Skin of body (tissue), 2 donors: ENCODE measurements around the gene GBA3. TPM values are rescaled to one million over a fixed set of nuclear protein-coding genes. Genes with fewer than 3 reads are reported as not detected.

Source experiments
- DNase-seq: peaks from one replicate; lab custom pipeline; 2025; lab: John Stamatoyannopoulos, UW
- total RNA-seq: library from RNA; depleted of rRNA; stranded (reverse); fragments of >200 nt; gene quantifications from one replicate; pipeline ENCODE4 v1.2.3, GENCODE V29; 2014

GBA3 gene
- total RNA-seq, 1 donor from 2014 or later: 0.30 TPM

DNA sequence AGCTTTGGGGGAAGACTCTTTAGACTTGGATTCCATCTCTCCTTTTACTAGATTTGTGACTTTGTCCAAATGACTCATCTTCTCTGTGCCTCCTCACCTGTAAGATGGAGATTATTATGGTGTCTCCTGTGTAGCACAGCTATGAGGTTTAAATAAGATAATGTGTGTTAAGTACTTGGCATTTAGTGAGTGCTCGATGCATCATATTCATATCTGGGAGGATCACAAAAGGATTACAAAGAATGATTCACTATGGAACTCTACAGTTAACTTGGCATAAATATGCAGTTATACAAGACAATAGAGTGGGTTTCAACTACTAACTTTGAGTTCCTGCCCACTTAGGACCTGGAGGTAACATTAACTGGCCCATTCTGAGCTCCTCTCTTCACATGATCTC, 2.3 kb downstream of the GBA3 start:
- DNase-seq: no peak

DNA sequence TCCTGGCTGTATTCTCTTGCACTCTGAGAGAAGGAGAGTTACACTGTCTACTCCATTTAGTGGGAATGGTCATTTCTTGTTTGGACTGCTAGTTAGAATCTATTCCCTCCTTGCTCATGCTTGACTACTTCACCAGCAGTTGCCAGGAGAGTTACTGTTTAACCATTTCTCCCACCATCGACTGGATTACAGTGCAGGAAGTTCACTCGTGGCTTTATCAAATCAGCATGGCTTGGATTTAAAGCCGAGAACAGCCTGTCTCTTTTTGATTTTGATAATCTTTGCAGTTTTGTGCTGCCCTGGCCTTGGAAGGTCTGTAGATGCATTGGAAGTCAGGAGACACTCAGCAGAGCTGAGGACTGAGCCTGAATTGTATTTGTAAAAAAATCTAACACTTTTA, 3.2 kb downstream of the GBA3 start:
- DNase-seq: no peak

DNA sequence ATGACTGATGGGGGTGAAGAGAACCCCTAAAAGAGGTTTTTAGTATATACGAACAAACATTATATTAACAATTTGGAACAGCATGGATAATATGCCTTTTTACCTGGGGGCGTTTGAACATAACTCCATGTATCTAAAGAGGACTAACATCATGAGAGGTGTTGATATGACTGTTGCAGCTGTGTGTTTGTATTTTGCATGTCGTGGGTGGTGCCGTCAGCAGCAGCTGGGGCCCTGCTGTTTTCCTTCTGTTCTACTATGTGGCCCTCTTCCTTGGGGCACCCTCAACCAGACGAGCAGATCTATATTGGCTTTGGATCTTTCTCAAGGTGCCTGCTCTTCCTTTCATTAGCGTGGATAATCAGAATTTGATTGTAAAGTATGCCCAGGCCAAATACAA, 11.2 kb downstream of the GBA3 start:
- DNase-seq: no peak

DNA sequence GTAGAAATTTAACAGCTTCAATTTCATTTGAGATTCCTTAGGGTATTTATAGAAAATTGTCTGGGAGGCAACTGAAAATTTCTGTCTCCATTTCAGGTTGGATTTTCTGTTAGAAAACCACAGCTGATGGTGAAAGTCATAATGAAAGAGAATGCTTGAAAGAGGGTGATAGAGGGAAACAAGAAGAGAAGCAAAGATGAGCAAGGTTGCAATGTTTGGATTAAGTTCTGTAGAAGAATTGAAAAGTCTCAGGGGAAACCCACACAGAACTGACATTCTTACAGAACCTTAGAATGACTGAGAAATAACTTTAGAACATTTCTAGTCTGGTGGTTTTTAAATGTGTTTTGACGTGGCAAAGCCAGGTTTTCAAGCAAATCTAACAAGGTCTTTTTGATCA, 14.7 kb downstream of the GBA3 start:
- DNase-seq: no peak

DNA sequence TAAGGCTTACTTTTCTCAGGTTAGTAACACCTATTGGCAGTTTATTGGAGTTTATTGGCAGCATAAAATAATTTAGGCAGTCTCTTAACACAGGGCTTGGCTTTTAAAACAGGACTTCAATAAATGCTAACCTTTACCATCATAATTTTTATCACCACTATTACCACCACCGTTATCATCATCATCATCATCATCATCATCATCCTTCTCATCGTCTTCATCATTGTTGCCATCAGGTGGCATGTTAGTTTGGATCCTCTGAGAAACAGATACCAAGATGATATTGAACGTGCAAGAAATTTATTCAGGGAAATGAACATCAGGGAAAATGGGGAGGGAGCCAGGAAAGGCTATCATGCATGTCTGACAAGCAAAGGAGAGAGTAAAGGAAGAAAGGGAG, 16.2 kb downstream of the GBA3 start:
- no peak for DNase-seq

DNA sequence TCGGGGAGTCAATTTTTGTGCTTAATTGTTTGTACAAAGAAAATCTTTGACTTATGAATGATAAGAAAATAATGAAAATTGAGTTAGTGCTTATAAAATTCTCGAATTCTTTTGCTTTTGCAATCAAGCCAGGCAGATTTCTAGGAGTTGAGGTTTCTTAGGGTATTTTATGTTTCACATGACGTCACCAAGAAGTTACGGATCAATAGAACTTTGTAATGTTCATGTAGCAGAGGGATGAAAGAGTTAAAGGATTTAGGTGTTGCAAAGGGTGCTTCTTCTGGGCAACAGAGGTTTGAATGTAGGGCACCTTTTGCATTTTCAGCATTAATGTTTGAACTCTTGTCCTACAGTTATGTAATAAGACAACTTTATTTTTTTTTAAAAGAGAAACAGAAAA, 19.4 kb downstream of the GBA3 start:
- DNase-seq: no peak

DNA sequence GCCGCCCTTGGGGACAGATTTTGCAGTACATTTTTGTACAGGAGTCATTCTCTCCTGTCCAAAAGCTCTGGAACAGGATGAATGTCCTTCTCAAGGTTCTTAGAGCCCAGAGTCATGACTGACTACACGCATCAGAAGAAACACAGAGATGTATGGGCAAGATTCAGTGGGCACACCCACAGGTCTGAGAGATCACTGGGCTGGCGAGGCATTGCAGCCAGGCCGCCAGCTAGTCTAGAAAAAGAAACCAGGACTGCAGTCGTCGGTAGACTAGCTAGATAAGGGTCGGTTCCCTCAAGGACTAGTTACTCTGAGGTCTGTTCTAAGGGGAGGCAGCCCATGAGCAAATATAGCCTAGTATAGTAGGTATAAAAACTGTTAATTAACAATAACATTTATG, 19.8 kb downstream of the GBA3 start:
- DNase-seq: no peak

DNA sequence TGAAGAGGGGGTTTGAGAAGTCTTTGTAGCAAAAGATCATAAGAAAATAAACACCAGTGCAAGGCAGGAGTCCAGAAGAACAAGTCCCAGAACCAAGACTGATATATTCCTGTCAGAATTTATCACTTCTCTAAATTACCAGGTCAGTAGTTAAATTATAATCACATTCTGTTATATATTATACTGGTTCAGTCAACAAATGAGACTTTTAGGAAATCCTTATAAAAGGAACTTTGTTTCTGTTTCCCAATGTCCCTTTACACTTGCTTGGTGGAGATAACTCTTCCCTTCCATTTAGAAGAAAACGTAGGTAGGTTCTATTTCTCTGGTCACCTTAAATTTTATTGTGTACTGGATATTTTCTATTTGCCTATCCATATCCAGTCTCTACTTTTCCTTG, 21.1 kb downstream of the GBA3 start:
- DNase-seq: no peak

DNA sequence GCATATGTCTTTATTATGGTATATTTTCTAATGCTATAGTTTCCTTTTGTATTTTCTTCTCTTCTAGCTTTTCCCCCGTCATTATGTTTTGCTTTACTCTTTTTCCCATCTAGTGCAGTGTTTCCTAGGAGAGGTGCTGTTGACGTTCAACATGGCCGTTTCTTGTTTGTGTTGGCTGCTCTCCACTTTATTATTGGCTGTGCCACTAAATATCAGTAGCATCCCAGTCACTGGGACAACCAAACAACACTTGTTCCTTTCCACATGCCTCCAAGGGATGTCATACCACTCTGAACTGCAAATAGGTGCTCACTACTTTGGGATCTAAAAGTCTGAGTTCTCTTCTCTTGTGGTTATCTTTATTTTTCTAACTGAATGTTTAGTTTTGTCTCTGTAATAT, 26.5 kb downstream of the GBA3 start:
- no peak for DNase-seq

DNA sequence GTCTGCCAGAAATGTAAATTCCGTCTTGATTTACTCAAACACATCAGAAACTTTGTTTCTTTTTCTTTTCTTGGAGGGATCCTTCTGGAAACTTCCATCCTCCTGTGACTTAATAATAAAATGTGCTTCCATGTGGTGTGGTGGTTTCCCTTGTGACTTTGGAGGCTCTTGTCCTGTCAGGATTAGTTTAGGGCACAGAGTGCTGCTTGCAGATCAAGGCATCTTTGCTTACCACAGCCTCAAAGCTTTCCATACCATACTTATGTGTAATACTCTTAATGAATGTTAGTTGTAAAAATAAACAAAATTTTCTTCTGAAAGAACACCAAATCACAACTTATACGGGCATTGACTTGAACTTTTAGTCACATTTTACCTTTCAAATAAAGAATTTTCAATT, 27.4 kb downstream of the GBA3 start:
- no peak for DNase-seq

DNA sequence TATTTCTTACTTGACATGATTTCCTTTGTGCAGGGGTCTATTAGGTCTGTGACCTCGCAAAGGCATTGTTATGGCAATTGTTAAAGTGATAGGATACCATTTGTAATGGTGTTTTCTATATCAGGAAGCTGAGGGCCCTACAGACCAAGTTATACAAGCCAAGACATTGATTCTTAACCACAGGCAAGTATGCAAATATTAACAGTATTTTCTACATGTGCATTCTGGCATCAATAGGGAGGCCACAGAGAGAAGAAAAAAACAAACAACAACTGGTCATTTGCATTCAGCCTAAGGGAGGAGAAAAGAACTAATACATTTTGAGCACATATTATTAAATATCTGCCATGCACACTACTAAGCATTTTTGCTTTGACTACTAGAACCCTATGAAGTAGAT, 28.5 kb downstream of the GBA3 start:
- no peak for DNase-seq

DNA sequence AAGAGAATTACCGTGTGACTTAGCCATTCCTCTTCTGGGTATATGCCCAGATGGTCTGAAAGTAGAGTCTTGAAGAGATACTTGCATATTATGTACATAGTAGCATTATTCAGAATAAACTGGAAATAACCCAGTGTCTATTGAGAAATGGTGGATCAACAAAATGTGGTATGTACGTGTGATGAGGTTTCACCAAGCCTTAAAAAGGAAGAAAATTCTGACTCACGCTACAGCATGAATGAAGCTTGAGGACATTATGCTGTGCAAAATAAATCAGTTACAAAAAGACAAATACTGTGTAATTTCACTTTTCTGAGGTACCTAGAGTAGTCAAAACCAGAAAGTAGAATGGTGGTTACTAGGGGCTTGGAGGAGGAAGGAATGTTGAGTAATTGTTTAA, 37.3 kb downstream of the GBA3 start:
- no peak for DNase-seq

DNA sequence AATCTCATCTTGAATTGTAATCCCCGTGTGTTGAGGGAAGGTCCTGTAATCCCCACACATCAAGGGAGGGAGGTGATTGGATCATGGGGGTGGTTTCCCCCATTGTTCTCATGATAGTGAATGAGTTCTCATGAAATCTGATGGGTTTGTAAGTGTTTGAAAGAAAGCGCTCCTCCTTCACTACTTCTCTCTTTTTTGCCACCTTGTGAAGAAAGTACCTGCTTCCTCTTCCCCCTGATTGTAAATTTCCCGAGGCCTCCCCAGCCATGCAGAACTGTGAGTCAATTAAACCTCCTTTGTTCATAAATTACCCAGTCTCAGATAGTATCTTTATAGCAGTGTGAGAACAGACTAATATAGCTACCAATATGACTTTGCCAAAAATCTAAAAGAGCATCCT, 41.1 kb downstream of the GBA3 start:
- no peak for DNase-seq

DNA sequence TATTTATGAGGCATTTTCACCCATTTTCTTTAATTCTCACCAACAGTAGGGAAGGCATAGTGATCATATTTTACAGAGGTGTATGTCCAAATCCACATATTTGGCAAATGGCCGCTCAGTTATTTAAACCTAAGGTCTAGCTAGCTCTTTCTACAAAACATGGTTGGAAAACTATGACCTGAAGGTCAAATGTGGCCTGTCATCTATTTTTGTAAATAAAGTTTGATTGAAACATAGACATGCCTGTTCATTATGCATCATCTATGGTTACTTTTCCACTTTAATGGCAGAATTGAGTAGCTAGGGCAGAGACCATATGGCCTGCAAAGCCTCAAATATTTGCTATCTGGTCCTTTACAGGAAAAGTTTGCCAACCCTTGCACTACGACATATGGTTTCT, 44.2 kb downstream of the GBA3 start:
- no peak for DNase-seq

DNA sequence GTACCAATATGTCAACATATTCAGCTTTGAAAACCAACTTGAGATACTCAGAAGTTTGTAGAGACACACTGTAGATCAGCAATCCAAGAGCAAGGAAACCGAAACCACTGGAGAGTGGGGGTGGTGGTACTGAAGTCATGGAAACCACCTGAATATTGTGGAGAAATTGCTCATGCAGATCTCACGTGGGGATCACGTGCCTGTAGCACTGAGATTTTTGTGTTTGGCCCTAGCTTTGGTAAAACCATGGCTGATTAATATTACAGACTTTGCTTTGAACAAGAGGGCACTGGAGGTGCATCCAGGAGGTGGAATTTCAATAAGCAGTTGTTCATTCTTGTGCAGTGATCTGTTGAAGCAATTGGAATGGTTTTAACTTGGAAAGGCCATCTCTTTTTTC, 47.2 kb downstream of the GBA3 start:
- no peak for DNase-seq

DNA sequence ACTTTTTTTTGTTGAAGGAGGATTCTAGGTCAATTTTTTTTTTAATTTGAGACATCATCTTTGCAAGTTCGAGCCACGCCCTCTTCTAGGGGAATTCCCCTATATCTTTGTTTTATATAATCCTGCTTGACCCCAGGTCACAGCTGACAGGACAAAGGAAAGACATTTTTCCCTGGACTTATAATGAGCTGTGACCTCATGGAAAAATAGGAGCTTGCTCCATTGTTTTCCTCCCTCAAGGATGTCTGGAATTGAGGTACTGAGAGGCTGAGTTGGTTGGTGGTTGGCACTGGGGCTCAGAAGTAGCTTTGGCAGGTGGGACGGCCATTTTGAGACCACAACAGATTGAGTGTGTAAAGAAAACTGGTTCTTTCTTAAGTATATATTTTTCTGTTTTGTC, 49.0 kb downstream of the GBA3 start:
- no peak for DNase-seq

DNA sequence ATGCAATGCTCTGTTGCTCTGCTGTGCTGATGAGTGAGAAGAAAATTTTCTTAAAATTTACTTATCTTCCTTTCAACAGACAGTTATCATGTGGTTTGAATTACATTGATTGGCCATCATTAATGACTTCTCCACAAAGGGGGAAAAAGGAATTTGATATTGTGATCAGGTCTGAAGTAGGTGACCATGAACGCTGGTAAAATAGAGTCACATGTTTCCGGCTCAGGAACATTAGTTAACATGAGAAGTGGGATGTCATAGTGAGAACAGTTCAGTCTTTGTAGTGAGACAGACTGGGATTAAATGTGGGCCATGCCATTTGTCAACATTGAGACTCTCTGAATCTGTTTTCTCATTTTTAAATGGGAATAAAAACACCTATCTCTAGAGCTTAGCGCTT, 50.6 kb downstream of the GBA3 start:
- DNase-seq: no peak

DNA sequence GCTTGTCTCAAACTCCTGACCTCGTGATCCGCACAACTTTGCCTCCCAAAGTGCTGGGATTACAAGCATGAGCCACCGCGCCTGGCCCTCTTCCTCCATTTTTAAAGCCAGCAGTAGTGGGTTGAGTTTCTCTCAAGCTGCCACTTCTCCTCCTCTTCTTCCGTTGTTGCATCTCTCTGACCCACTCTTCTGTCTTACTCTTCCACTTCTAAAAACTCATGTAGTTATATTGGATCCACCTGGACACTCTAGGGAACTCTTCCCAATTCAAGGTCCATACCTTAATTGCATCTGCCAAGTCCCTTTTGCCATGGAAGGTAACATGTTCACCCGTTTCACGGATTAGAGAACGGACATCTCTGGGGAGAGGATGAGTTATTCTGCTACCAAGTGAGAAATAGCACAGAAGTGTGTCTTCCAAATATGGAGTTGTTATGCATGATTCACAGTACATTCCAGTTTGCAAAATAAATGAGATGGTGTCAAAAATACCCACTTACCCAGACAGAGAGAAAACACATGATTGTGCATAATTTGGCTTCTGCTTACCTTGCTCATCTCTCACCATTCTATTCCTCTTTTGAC, 51.8 kb downstream of the GBA3 start:
- no peak for DNase-seq

DNA sequence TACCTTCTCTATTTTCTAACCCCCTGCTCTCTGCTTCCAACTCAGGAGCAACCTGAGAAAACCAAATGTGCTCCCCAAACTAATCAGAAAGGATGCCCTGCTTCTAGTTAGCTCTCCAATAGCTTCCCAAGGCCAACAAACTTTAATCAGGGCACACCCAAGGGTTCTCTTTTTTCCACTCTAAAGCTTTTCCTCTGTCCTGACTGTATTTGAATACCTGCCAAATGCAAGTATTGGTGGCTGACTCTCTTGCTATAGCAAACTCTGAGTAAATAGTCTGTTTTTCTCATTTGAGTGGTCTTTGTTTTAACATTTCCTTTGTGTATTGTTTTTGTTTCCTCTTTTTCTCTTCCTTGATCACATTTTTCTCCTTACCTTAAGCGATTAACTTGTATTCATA, 52.5 kb downstream of the GBA3 start:
- no peak for DNase-seq

DNA sequence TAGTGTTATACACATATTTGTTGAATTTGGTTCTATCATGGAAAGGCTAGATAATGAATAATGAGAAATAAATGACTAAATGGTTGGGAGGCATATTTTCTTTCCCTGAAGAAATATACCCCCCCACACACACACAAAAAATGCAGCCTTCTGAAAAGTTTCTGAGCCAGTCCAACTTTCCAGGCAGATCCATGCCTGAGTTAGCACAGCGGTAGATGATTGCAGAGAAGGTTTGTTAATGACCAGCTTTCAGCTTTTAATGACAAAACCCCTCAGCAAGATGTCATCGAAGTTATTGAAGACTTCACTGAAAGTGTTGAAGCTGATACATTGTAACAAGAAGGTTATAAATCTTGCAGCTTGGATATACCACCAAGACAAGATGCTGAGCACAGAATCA, 61.4 kb downstream of the GBA3 start:
- DNase-seq: no peak

DNA sequence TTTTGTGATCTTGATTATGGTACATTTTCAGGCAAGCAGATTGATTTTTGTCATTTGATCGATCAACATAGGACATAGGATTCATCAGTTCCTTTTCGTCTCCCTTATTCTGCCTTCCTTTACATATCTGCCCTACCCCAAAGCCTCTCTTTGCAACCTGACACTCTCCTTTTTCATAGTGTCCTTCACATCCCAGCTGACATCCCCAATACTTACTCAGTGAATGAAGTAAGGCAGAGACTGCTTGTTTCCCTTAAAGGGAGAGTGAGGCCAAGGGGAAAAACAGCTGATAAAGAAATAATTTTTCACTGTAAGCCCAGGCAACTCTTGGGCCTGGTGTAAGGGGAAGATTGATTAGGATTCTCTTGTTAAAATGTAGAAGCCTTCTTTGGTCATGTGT, 69.8 kb downstream of the GBA3 start:
- no peak for DNase-seq

DNA sequence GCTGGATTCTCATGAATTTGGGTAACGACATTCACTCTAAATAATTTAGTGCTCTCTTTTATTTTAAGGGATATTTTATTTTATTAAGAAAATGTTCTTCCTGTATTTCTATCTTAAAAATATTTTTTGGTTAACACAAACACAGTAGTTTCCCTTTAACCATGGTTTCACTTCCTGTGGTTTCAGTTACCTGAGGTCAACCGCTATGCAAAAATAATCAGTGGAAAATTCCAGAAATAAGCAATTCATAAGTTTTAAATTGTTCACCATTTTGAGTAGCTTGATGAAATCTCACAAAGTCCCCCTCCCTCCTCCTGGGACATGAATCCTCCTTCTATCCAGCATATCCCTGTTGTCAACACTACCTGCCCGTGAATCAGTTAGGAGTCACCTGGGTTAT, 71.4 kb downstream of the GBA3 start:
- no peak for DNase-seq

DNA sequence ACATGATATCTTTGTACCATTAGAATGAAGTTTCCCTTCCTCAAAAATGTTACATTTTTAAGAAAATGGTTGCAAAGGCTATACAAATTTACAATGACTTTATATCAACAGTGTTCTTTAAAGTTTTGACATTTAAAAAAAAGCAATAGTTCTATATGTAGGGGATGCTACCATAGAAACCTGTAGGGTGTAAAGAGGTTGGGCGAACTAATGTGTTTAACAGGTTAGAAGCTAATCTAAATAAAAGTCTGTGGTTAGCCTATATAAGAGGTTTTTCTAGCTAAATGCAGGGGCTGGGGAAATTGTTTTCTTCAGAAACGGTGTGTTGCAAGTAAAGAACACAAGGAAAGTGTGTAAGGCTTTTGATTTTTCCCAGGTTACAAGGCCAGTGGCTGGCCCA, 73.3 kb downstream of the GBA3 start:
- DNase-seq: no peak

DNA sequence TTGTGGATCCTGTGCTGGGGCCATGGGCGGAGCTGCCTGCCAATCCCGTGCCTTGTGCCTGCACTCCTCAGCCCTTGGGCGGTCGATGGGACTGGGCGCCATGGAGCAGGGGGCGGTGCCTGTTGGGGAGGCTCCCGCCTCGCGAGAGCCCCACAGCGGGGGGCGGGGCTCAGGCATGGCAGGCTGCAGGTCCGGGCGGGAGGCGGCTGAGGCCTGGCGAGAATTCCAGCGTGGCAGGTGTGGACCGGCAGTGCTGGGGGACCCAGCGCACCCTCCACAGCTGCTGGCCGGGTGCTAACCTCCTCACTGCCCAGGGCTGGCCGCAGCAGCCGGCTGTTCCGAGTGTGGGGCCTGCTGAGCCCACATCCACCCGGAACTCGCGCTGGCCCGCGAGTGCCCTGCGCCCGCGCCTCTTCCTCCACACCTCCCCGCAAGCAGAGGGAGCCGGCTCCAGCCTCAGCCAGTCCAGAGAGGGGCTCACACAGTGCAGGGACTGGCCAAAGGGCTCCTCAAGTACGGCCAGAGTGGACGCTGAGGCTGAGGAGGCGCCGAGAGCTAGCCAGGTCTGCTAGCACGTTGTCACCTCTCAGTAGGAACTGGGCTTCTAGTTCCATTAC, 85.9 kb downstream of the GBA3 start:
- no peak for DNase-seq
